Smooth muscle cell of bladder (primary cell): ENCODE results near the gene IGSF6. TPM values are rescaled to one million over a fixed set of nuclear protein-coding genes. Genes with fewer than 3 reads are reported as not detected.

ENCODE experiments used
- total RNA-seq: library from RNA; depleted of rRNA; stranded (reverse); fragments of >200 nt; gene quantifications from 2 replicates; pipeline ENCODE4 v1.2.3, GENCODE V29; 2014

Gene IGSF6, protein sequence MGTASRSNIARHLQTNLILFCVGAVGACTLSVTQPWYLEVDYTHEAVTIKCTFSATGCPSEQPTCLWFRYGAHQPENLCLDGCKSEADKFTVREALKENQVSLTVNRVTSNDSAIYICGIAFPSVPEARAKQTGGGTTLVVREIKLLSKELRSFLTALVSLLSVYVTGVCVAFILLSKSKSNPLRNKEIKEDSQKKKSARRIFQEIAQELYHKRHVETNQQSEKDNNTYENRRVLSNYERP
- not detected in 2 replicates for total RNA-seq

DNA sequence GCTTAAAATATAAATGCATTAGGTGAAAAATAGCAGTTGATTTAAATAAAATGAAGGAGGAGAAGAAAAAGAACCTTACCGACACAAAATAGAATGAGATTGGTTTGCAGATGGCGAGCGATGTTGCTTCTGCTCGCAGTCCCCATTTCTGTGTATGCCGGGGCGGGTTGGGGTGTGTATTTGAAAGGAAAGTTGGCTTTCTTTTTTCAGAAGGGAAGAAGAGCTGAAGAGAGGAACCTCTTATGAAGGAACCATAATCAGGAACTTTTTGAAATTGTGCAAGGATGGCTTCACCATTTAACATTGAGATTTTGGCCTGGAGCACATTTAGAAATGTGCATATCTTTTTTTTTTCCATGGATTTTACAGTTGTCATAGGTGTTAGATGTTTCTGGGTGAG, at the start of gene IGSF6:
TSS of gene IGSF6 (minus strand) at position 156 of the 400 bp plus-strand sequence. CDS start at position 146, 10 bp downstream.

DNA sequence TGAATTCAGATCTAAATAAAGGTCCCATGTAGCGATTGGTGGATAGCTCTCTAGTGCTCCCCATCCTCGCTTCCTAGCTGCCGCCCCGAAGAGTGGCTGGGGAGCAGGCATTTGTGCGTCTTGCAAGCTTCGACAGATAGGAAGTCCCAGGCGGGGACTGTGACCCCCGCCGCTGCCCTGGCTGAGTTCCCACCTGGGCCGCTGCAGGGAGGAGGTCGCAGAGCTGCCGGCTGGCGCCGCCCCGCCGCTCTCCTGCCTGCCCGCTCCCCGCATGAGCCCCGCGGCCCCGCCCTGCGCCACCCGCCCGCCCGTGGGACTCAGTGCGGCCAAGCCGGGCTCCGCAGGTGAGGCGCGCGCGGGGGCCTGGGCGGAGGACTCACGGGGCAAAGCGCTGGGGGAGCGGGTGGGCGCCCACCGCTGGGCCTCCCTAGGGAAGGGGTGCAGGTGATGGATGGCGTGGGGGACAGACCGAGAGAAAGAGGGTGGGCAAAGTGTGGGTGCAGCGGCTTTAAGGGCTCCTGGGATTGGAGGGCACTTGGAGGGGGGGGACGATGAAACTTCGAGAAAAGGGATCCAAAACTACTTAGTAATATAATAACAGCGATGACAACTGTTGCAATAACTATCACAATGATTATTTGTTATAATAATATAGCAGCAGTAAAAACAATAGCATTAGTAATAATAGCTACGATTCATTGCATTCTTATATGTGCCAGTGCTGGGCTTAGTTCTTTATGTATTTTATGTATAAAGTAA, 11.7 kb upstream of the IGSF6 start, which contains the start of gene OTOA:
TSS of gene OTOA (plus strand) at position 80 of the 759 bp plus-strand sequence. CDS start 14,547 bp downstream, outside the sequence.

DNA sequence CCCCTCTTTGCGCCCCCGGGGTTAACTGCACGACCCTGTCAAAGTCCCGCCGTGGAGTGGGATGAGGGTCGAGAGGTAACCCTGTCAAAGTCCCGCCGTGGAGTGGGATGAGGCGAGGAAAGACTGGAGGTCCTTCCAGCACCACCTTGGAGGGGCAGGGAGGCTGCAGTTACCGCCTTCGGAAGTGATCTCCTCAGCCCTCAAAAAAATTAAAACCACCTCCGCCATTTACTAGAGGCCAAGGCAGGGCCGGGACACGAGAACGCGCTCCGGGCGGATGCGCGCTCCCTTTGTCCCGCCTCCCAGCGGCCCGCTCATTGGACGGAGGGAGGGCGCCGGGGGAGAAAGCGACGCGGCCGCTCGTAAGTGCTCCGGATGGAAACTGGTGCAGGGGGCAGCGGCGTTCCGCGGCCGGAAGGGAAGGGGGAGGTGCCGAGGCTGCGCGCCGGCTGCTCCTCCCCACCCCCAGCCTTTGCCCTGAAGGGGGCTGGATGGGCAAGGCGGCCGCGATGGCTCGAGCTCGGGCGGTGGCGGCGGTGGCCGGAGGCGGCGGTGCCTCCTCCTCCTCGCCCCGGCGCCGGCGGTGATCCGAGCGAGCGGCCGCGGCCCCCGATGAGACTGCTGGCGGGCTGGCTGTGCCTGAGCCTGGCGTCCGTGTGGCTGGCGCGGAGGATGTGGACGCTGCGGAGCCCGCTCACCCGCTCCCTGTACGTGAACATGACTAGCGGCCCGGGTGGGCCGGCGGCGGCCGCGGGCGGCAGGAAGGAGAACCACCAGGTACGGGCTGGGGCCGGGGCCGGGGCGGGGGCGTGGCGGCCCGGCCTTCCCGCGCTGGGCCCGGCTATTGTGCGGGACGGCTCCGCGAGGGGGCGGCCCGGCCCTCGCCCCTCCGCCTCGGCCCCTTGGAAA, 53.0 kb downstream of the IGSF6 start, which contains the start of gene METTL9:
TSS of gene METTL9 (plus strand) at position 456 of the 909 bp plus-strand sequence. CDS start at position 613, 157 bp downstream.

Other genes with a start within 250 kb of the IGSF6 start
- 126 and 148 TPM in 2 replicates for gene METTL9, start 53.0 kb downstream of the IGSF6 start, total RNA-seq
- gene OTOA, start 11.4 kb upstream of the IGSF6 start, total RNA-seq = under 0.01 TPM in 1 of 2 replicates, not detected in the other
- gene NPIPB4, start 205.1 kb upstream of the IGSF6 start, total RNA-seq = 14.6 and 26.3 TPM in 2 replicates